Kidney glomerular epithelial cell (primary cell): ENCODE measurements around the gene PYCR2.
"Not testable (repeated sequence)": the region's sequence is repeated elsewhere in the genome, so short reads cannot be mapped to it uniquely, and the experiment has no call there.

Source experiments
- DNase-seq: peaks from one replicate; lab custom pipeline; 2025; lab: John Stamatoyannopoulos, UW

Gene PYCR2

DNA sequence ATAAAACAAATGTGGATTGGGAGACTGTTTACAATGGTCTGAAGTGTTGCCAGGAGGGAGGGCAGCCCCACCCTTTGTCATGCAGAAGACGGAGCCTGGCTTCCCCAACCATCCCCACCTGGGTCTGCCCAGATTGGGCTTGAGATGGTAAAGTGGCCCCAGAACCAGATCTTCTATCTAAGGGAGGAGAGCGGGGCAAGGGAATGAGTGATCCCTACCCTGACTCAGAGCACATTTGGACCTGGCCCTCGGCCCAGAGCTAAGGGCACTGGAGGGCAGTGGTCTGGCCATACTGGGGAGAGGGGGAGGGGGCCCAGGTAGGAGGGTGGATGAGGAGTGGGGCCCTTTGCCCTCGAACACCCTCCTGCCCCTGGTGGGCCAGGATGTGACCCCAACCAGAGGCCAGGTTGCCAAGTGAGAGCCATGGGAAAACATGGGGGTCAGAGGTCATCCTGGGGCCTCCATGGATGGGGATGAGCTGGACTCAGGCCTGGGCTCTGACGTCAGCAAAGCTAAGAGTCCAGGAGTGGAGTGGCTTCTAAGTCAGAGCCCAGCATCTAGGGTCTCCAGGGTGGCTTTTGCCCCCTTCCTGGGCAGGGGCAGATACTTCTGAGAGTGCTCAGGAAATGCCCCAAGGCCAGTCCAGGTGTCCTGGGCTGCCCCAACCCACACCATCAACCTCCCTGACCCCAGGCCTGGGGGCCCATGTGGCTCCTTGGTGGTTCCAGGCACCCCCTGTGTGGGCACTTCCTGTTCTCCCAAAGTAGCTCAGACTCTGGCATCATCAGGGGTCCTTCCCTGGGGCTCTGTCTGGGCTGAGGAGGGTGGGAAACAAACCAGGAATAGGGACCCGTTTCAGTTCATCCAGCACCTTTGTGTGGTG, 33.5 kb downstream of the PYCR2 start:
- no peak for DNase-seq

DNA sequence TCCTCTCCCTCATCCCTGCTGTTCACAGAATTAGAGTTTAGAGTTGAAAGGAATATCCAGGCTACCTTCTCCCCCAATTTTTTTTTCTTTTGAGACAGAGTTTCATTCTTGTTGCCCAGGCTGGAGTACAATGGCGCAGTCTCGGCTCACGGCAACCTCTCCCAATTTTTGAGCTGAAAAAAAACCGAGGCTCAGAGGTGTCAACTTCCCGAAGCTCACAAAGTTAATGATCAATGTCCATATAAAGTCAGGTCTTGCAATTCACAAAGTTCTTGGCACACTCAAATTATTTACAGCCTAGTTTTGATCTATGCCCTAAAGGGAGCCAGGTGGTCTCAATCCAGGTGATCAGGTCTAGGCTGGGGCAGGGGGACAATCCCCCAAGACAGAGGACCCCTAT, 34.3 kb downstream of the PYCR2 start:
- DNase-seq = no peak

DNA sequence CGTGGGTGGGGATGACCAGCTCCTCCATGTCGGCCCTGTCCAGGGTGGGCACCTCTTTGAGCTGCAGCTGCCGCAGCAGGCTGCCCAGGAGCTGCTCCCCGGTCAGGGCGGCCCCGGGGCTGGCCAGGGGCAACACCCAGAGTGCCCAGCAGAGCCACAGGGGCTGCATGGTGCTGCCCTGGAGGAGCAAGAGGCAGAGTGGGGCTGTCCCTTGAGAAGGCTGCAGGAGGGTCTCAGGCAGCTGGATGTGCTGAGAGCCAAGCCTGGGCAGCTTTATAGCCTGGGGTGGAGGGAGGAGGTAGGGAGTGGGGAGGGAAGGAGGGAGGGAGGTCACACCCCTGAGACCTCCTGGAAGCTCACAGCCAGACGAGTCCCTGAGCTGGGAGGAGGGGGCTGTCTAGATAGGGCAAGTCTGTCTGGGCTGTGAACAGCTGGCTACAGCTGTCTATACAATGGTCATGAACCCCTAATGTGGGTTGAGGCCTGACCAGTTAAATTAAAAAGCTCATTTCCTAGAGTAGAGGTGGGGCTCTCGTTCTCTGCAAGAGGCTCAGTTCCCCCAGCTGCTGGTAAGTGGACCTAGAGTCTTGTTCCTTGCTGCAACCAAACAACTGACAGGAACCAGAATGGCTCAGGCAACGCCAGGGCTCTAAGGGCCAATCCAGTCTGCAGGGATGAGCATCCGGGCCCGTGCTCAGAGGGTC, 35.0 kb downstream of the PYCR2 start, which contains the start of gene LEFTY1:
LEFTY1 (minus strand) TSS at position 249 of the 704 bp plus-strand sequence; CDS start at position 169, 80 bp downstream.
- DNase-seq = no peak

DNA sequence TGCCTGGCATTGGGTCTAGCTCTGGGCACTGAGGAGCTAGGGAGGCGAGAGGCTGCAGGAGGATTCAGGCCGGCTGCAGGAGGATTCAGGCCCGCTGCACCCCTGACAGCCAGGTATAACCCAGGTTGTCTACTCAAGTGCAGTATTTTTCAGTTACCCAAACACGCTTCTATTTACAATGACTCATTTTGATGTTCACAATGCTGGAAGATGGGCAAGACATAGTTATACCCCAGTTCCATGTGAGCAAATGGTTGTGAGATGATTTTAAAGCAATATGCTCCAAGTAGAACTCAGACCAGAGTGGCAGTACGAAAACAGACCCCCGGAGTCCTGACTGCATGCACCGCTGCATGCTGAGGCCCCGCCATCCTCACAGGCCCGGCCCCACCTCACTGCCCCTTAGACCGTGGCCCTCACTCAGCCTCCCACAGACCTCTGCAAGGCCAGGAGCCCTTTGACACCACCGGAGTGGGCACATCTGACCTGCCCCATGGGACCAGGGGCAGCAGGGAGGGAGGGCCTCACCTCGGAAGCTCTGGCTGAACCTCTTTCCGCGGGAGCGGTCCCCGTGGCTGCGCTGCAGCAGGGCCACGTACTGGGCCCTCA, 35.7 kb downstream of the PYCR2 start:
- no peak for DNase-seq

DNA sequence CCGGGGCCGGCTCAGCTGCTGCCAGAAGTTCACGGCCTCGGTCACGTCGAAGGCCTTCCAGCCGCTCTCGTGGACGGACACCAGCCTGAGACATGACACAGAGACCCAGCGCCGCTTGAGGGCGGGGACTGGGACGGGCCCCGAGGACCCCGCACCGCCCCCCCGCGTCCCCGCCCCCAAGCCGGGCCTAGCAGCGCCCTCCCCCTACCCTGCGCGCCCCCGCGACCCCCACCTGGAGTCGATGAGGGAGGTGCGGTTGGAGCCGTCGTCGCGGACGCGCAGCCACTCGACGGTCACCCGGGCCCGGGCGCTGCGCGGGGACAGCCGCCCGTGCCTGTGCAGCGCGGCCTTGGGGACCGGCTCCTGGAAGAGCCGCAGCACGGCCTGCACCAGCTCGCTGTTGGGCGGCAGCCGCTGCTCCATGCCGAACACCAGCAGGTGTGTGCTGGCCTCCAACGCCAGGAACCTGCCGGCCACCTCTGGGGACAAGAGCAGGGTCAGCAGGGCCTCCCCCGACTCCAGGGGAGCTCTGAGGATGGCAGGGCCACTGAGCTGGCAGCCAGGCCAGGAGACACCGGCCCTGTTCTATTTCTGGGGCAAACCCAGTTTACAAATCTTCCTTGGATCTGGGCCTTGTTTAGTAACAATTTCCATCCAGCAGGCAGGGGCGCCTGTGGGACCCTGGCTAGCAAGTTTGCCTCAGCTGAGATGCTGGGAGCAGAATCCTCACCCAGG, 36.3 kb downstream of the PYCR2 start:
- not testable (repeated sequence) for DNase-seq

DNA sequence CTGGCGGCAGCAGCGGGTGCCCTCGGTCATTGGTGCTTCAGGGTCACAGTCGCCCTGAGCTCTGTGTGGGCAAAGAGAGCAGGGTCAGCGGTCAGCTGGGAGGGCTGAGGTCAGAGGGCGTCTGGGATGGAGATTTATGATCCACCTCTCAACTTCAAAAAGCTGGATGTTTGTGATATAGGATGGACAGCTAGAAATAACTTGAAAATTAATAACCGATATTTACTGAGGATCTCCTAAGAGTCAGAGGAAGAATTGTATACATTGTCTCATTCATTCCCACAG, 37.1 kb downstream of the PYCR2 start:
- DNase-seq = no peak

DNA sequence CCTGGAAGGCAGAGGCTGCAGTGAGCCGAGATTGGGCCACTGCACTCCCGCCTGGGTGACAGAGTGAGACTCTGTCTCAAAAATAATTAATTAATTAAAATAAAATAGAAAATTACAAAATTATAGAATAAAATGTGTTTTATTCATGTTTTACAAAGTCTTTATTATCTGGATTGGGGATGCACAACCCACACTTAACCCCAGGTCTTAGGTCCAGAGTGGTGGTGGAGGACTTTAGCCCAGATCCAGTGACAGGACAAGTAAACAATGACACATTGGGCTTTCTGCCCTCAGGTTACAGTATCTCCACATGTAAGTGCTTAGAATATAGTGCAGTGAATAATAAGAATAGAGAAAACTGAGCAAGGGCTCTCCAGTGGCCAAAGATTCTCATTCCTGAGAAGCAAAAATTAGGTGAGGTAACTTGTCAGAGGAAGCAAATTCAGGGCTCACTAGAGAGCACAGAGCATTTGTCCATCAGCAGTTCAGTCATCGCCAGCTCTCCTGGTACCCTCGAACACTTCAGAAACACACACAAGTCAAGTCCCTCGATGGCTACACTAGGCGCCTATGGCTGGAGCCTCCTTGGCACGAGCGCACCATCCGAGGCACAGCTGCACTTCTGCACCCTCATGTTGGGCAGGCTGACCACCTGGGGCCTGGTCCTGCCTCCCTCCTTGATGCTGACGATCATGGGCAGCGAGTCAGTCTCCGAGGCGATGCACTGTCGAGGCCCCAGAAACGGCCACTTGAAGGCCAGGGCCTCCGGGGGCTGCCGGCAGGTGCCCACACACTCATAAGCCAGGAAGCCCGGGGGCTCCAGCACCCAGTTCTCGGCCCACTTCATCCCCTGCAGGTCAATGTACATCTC, 37.7 kb downstream of the PYCR2 start:
- DNase-seq = no peak

DNA sequence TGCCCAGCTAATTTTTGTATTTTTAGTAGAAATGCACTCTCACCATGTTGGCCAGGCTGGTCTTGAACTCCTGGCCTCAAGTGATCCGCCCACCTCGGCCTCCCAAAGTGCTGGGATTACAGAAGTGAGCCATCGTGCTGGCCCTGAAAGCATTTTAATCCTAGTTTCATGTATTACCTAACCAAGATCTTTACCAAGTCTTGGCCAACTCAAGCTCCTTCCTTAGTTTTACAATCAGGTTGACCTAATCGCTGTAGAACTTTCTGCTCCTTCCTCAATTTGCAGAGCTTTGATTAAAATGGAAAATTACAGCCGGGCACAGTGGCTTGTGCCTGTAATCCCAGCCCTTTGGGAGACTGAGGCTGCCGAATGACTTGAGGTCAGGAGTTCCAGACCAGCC, 38.7 kb downstream of the PYCR2 start:
- no peak for DNase-seq

DNA sequence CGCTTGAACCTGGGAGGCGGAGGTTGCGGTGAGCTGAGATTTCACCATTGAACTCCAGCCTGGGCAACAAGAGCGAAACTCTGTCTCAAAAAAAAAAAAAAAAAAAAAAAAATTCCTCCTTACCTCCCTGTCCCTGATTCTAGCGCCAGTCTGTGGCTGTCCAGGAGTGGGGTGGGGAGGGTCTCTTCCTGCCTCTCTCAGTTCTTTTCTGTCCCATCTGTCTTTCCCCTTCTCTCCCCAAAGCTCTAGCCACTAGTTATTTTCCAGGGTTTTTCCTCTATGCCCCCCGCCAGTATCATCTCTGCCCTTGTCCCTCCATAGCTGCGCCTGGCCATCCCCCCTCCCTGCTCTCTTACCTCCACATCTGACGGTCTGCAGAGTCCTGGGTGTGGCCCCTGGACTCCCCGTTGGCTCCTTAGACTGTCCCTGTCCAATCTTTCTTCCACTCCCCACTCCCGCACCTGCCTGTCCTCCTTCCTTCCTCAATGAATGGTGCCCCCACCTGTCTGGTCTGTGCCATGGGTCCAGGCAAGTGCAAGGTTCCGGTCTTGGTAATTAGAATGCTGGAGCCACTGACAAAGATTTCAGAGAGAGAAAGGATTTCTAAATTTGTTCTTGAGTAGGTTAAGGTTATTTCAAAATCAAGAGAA, 40.3 kb downstream of the PYCR2 start:
- DNase-seq = no peak

DNA sequence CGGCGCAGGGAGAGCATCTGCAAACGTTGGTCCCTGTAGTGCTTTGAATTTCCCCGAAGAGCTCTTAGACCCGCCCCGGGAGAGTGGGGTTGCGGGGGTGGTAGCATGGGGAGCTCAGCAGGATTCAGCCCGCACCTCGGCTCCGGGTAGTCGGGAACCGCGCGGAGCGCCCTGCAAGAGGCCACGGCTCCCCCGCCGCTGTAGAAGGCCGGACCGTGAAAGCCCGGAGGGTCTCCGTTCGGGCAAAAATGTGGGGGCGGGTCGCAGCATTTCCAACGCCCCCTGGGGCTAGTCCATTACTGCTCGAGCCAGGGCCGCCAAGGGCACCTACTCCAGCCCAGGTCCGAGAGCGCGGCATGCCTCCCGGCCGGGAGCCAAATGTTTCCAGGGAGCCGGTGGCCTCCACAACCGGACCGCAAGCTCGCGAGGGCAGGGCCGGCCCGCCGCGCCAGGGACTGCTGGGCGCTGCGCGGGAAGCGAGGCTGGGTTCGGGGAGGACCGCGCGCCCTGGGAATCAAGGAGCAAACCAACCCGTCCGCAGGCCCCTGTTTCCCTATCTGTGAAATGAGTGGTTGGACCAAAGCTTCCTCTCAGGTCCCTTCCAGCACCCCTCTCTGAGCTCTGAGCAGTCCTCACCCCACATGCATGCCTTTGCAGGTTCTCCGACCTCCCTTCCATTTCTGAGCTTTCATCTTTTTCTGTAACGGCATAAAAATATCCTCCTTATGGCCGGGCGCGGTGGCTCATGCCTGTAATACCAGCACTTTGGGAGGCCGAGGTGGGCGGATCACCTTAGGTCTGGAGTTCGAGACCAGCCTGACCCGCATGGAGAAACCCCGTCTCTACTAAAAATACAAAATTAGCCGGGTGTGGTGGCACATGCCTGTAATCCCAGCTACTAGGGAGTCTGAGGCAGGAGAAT, 41.1 kb downstream of the PYCR2 start:
- no peak for DNase-seq

DNA sequence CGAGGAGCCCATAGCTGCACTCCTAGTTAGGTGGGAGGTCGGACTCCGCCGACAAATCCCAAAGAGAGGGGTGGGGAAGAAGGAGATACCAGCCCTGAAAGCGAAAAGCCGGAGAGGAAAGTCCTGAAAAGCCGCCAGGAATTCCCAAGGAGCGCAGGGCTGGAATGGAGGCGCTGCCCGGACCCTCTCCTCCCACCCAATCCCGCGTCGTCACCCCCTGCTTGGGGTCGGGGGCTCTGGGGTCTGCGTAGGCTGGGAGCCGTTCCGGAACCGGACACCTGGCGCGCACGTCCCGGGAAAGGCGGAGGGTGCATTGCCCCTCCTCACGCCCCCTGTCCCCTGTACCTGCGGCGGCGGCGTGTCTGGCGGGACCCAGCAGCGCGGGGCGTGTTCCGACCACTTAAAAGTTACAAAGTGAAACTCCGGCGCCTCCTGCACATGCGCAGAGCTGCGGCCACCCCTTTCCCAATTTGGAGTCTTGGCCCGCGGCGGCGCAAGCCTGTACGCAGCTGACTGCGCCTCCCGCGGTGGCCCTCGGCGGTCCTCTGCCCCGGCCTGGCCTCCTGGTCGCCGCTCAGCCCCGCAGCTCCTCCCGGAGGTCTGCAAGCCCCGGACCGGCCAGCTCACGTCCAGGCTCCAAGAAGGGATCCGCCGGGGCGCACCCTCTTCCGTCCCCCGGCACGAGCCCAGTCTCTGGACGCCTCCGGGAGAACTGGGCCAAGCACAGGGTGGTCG, 41.9 kb downstream of the PYCR2 start, which contains the start of gene TMEM63A:
TMEM63A (minus strand) TSS at position 422 of the 735 bp plus-strand sequence. CDS start 4,800 bp downstream, outside the sequence.
- DNase-seq = peak; percentile 46

DNA sequence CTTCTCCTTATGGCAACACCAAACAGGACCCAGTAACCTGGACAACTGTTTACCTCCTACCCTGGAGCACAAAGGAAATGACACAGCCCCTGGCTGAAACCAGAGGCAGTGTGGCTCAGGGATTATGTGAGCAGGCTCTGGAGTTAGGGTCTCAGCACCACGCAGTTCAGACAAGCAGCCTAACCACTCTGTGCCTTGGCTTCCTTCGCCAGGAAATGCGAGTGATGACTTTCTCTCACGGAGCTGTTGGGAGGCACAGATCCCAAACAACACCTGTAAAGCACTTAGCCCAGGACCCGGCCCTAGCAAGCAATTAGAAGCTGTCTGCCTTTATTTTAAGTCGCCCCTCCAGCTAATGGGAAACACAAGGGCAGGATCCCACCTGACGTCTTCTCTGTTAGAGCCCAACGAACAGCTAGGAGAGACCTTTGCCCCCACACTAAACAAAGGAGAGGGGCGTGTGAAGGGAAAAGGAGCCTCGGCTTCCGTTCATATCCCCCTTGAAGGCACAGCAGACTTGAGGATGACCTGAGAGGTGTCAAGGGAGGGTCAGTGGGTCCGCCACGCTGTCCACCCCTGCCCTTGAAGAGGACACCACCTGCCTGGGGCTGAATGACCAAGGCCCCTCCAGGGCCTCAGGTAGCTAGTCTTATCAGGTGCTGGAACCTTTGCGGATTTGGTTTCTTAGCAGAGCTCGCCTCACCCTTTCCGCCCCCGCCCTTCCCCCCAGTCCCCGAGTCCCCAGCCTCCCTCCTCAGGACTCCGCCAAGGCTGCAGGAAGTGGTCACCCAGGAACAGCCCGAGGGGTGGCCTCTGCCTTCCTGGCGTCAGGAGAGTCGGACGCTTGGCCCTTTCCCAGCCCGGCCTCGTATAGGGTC, 42.7 kb downstream of the PYCR2 start:
- DNase-seq = no peak

DNA sequence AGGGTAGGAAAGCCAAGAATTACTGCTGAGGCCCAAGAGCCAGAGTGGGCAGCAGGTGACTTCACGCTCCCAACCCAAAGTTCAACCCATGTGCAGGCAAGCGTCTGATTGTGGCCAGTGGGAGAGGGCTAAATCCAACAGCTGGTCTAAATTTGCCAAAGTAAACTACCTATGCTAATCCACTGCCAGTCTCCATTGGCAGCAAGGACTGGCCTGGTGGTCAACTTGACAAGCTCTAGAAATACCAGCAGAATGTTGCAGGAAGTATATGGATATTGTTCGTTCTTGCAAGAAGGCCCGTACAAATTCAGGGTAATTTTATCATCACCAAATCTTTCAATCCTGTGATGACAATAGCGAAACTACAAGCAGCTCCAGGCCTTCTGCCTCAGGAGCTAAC, 43.4 kb downstream of the PYCR2 start:
- no peak for DNase-seq

DNA sequence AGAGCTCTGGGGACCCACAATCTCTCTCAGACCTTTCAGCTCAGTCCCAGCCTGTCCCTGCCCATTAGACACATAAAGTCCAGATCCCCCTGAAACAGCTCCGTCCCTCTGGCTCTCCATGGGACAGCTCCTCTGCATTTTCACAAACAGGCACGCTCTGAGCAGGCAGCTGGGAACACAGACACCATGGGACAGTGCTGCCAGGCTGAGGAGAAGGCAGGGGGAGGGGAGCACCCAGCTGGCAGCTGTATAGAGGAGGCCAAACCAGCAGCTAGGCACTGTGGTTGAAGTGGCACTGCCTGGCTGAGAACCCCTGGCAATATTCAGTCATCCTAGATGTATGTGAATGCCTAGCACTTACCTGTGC, 43.8 kb downstream of the PYCR2 start:
- no peak for DNase-seq

DNA sequence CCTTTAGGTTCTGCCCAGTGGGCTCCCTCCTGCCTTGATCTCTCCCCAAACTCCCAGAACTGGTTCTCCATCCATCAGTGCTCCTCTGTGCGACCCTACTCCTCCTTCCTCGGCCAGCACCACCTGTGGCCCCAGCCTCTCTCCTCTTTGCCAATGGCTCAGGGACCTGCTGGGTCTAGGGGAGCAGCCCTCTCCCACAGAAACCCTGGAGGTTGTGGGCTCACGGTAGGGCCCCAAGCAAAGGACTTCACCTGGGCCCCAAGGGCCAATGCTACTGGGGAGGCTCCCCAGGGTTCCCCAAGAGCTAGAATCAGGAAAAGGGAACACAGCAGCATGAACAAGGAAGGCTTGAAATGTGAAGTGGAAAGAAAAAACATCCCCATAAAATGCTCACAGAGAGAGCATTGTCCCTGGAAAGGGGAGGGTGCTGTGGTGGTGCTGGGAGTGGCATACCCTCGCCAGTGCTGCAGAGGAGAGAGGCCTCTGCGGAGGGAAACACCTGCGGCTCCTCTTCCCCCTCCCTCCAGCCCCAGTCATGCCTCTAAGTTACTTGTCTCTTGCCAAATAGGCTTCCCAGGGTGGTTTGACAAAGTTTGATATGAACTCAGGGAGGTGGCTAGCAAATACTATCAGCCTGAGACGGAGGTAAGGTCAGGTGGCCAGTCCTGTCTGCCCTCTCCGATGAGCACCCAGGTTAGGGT, 44.4 kb downstream of the PYCR2 start:
- DNase-seq = no peak

DNA sequence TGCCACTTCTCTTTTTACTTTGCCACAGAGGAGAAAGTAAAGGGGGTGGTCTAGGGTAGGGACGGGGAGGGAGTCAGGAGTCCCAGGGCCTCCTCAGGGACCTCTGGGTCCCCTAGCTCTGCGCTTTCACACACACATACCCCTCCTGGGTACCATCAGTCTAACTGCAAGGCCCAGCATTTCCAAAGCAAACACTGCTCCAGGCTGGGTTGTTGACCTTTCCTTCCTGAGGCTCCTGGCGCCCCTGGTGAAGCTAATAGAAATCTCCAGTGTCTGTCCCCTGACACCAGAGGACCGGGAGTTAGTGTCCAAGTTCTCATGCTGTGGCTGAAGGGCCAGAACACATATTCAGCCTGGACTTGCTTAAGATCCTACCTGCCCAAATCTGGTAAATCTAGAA, 45.8 kb downstream of the PYCR2 start:
- no peak for DNase-seq

DNA sequence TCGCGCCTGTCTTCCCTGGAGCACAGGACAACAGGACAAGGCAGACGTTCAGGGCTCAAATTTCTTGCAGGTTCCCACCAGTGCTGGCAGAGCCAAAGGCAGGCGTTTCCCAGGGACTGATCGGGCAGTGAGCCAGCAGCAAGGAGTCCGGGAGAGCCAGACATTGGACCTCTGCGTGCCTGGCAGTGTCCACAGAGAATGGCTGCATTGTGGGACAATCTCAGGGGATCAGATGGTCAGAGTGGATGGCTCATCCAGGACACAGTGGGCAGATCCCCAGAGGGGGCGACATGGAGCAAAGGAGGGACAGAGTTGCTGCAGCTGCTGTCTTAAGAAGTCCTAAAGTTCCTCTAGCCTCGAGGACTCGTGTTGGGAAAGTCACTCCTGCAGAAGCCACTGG, 46.5 kb downstream of the PYCR2 start:
- no peak for DNase-seq
